ENCODE measurements around the gene LEPR.

The LEPR gene

DNA sequence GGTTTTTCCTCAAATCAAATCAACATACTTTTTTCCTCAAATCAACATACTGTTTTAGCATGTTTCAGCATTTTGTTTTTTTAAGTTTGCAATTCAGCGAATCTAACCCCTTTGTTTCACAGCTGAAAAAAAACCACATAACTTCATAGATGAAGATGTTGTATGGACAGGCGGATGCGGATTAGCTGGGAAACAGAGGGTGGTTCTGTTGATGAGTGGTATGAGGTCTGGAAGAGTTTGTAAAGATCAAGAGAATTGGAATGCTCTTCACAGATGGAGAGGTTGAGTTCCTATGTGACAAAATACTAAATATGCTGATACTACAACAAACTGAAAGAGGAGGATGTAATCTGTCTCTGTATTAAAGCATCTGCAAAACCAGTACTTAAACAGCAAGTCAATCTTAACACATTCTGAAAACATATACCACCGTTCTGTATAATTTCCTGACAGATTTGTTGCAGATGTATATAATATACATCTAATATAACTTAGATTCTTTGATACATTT lies 10.6 kb upstream of the LEPR start:
- no peak for DNase-seq

DNA sequence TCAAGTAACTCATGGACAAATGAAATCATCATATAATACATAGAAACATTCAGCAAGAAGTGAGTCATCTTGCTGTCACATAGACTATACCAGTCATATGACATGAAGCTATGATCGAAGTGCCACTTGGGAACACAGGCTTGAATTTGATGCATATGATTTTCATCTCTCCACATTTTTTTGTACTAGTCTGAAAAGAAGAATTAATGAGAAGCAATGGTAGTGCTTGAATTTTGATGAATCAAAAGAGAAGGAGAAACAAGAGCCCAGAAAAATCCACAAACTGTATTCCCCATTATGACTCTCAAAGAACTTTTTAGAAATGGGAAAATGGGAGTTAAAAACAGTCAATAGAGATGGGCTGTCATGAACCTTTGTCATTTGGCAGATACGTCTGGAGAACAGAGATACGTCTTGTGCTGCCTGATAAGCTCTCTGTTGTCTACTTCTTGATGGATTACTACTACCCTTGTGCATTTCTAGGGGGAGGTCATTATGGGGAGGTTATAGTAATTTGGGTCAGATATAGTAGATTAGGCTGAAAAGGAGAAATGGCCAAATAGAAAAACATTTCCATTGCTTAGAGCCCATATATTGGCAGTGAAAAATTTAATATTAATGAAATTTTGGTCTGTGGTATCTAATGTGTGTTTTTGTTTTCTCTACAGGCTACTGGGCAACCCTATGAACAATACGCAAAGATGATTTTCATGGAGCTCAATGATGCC lies 8.0 kb upstream of the LEPR start:
- no peak for DNase-seq

DNA sequence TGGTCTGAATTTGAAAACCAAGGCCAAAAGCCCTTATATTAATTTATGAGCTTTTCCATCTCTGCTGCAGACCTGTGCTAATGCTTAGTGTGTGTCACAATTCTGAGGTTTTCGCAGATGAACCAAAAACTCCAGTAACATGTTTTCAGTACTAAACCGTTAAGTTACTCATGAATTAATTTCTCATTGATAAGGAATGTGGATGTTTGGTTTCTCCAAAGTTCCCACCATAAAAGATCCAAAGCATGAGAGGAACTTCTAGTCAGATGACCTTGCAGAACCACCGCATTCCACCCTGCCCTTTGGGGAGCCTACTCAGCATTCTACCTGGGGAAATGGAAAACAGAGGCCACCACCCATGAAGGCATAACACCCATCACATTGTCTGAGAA lies 7.5 kb upstream of the LEPR start:
- no peak for DNase-seq

DNA sequence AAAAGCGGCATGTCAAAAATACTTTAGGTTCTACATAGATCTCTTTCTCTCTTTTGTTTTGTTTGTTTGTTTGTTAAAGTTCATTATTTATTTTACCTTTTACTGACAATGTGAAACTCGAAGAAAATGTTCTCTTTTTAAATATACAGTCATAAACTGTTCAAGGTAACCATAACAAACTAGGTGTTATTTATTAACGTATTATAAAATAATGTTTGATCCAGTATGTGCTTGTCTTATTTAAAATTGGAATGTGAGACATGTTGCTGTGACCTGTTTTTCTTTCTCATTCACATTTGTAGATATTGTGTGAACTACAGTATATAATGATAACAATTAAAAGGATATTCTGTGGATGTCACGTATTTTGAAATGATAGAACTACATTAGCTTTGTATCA lies 5.9 kb upstream of the LEPR start:
- DNase-seq, result no peak

DNA sequence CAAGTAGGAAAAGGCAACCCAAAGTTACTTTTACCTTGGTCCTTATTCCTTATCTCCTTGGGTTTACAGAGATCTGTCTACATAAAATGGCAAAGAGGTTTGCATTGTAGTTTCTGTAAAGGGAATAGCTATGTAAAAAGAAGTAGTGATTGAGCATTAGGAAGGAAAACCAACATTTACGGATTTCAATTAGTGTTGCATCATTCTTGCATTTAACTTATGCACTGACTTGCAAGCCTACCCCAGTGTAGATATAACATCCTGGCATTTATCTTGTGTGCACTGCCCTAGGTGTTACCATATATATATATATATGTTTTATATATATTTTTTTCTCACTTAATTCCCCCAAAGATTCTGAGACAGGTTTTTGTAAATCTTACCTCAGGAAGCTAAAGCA lies 3.7 kb upstream of the LEPR start:
- DNase-seq, result no peak

DNA sequence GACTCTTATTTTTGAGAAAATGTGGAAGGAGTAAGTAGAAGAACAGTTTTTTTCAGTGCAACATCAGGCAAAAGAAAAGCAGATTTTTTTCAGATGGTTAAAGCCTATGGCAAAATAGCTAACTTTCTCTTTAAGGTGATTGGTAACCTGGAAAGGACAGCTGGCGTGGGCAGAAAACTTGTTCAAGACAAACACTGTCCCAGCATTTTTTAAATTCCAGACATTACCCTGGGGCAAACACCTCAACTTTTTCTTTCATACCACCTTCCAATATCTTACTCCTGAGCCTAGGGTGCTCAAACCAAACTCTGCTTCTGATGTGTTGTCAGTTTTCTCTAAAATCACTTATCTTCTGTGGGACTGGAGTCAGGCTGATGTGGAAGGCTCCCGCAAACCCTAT lies 2.7 kb upstream of the LEPR start:
- DNase-seq, result no peak

DNA sequence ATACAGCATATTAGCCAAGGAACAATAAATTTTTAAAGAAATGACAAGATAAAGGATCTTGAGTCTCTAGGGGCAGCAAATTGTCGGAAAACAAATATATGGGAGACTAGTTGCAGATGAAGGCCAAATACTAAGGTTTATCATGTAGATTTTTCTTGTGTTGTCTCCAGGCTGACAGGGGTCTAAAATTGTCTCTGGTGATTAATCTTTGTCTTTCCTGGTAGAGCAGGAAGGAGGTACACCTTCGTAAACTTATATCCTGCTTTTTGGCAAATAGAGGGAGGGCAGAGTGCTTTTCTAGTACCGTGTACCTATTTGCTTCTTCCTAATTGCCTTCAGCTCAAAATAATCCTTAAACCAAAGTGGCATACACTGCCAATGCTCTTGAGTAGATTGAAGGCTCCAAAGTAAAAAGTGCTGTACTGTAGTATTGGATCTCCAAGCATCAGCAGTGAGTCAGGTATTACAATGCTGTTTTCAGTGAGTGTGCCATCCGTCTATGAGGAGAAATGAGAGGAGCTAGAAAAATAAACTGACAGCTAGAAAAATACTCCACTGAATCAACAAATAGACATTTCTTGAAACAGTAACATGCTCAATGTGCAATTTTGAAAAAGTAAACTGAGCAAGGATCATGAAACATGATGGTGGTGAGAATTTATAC lies 1.8 kb upstream of the LEPR start:
- no peak for DNase-seq

DNA sequence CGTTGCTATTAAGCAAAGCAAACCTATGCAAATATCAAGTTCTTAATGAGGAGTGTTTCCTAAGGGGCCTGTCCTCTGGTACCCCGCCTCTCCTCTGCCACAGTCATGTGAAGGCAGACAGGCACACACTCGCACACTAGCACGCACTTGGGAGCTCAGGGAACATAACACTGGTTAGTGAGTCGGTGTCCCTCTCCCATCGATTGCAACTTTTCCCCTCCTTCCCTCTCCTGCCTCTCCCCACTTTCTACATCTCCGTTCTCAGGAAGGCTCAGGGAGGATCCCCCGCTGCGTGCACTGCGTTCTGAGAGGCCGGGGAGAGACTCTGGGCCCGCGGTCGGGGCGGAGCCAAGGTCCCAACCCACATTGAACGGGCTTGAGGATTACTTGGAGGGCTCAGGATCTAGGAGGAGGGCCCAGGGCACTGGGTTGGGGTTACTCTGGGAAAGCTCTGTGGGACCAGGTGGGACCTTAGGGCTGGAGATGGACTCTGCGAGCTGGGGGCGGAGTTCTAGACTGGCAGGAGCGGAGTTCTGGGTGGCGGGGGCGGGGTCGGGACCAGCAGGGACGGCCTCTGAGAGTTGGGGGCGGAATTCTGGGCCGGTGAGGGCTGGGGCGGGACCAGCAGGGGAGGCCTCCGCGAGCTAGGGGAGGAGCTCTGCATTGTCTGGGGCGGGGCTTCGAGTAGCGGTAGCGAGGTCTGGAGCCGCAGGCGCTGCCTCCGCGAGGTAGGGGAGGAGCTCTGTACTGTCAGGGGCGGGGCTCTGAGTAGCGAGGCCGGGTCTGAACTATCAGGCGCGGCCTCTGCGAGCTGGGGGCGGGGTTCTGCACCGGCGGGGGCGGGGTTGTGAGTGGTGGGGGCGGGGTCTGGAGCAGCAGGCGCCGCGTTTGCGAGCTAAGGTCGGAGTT lies 533 bp upstream of the LEPR start:
- peak; percentile 98 for DNase-seq

DNA sequence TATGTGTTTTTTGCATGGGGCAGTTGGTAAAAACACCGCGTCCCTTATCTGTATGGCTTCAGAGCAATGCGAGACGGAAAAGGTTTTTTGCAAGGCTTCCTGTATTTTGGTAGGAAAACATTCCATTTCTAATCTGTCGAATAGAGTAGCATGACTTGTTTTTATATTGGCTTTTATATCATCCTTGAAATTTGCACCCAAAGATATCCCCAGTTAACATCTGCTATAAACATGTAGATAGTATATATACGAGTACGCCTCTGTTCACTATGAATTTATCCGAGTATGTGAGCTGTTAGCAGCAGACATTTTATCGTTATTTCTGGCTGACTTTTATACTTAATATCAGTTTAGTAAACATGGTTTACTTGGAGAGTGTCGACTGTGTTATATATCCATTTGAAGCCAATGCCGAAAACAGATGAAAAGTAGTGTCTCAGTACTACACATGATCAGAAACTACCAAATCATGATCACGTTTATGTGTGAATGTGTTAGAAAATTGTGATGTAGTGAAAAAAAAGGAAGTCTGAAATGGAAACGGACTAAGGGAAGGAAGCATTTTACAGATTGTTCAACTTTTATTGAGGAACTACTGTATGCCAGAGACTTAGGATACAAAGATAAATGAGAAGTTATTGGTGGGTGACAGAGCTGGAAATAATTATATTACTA lies 1.0 kb downstream of the LEPR start:
- peak; percentile 8 for DNase-seq

DNA sequence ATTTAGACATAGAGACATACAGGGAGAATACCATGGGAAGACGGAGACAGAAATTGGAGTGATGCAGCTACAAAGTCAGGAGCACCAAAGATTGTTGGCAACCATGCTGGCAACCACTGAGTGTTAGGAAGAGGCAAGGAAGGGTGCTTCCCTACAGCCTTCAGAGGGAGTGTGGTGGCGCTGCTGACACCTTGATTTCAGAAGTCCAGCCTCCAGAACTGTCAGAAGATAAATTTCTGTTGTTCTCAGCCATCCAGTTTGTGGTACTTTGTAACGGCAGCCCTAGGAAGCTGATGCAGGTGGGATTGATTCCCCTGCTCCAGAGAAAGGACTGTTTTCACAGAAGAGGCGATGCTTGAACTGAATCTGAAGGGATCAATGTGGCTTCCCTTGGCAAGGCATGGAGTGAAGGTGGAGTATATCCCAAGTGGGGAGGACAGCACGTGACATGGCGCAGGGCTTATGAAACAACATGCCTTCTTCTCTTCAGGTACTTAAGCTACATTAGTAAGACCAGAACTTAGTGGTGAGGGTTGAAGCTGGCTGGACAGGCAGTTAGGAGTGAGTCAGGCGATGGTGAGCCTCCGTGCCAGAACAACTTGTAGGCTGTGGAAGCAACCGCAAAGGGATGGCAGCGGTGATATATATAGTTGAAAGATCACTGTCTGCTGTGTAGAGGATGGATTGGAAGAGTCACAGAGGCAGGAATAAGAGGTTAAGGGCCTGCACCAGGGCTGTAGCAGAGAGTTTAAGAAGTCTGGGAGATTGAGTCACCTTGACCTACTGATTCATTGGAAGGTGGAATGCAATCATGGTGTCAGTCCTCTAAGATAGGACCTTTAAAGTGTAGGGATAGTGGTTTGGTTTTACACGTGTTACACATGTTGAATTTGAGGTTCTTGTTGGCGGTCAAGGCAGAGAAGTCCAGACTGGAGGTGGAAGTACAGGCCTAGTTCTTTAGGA lies 2.1 kb downstream of the LEPR start:
- DNase-seq, result no peak

DNA sequence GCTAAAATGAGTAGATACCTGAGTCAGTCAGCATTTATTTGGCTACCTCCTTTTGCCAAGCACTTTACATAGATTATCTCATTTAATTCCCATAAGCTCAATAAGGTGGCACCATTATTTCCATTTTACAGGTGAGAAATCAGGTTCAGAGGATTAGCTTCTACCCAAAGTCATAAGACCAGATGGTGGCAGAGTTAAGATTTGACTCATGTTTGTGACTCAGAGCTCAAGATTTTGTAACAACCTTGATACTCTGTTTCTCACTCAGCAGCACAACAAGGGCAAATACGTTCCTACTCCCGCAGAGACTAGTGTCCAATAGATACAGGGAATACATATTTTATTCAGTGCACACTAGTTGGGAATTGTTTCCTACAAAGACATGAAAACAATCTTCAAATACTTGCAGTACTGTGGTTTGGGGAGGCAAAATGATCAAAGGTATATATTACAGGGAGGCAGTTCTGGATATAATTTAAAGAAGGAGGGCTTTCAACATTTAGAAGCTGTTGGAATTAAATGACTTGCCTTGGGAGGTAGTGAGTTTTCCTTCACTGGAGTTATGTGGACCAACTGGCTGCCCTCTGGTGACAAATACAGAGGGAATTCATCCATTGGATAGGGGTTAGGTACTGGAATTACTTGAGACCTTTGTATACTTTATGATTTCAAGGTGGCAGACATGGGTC lies 3.6 kb downstream of the LEPR start:
- DNase-seq, result peak; percentile 15

DNA sequence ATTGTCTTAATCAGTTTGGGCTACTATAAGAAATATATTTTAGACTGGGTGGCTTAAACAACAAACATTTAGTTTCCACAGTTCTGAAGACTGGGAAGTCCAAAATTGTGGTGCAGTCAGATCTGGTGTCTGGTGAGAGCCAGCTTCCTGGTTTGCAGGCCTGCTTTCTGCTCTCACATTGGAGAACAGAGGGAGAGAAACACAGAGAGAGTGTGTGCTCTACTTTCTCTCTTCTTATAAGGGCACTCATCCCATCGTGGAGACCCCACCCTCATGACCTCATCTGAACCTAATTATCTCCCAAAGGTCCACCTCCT lies 4.1 kb downstream of the LEPR start:
- no peak for DNase-seq

DNA sequence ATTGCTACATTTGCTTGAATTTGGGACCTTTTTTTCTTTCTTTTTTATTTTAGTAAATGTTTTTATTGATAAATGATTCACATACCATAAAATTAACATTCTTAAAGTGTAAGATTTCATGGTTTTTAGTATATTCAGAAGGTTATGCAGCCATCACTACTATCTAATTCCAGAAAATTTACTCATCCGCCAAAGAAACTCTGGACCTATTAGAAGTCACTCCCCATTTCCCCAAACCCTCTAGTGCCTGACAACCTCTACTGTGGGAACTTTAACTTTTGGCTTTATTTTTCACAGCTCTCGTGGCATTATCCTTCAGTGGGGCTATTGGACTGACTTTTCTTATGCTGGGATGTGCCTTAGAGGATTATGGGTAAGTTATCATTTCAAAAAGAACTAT lies 4.5 kb downstream of the LEPR start:
- no peak for DNase-seq

DNA sequence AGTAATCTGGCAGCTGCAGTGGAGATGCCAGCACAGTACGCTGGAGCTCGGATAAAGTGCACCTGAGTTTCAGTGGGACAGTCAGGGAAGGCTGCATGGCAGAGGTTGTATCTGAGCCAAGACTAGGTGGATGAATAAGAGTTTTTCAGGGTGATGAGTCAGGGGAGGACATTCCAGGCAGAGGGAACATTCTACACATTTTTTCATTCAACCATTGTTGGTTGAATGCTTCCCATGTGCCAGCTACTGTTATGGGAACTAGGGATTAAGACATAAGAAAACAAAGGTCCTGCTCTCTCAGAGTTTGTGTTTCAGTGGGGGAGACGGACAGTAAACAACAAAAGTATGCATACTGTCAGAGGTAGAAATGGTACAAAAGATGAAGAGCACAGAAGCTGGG lies 5.2 kb downstream of the LEPR start:
- DNase-seq, result no peak

DNA sequence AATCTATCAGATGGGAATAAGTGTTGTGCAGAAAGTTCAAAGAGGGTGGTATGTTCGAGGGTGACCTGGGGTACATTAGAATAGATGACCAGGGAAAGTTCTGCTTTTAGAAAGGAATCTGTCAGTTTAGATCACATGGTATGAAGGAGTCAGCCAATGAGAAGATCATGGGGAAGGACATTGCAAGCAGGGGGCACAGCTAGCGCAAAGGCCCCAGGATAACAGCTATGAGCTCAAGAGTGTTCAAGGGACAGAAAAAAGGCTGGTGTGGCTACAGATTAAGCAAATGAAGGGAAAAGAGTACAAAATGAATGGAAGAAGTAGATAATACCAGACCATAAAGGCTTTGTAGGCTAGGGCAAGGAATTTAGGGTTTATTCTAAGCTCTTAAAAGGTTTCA lies 8.6 kb downstream of the LEPR start:
- DNase-seq, result no peak

DNA sequence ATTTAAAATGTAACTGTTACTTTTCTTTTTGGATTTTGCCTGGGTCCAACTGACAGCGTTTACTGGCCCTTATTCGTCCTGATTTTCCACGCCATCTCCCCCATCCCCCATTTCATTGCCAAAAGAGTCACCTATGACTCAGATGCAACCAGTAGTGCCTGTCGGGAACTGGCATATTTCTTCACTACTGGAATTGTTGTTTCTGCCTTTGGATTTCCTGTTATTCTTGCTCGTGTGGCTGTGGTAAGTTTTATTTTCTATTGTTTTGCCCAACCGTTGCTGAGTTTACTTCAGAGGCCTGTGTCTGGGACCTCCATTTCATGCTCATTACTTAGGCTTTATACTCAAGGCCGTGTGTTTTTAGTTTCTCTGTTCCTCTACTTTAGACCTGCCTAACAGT lies 9.3 kb downstream of the LEPR start:
- DNase-seq, result no peak

DNA sequence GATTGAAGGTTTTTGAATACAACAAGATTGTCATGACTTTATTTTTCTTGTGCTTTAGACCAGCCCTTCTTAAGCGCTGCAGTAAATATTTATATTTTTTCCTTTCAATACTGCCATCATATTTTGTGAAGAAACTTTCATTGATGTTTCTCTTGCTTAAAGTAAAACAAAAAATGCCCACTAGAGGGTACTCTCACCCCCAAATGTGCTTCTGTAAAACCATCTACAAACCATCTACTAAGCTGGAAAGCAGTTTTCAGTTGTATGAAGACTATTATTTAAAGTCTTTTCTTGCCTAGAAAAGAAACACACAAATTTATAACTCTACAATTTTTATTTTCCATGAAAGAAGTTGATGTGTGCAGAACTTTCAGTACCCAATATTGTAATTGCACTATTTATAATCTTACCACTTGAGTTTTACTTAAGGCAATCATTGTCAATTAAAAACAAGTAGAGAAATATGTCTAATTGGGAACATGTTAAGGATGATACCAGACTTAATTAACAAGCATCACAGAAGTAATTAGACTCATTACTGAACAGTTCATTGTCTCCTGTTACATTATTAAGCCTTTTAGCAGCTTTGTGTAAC lies 10.7 kb downstream of the LEPR start:
- DNase-seq, result peak; percentile 39

DNA sequence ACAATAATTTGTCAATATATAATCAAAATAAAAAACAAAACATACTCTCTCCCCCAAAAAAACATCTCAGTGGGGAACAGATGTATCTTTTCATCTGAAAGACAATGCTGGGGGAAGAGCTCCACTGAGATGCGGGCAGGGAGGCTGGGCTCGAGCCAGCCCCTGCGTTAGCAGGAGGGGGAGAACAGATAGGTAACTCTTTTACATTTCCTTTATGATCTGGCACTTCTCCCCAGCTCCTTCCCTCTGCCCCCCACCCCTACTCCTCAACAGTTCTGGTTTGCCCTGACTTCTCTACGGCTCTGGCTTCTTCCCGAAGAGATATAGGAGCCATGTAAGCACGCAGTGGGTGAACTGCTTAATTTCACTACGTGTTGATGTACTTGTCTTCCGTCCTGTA lies 12.4 kb downstream of the LEPR start:
- DNase-seq, result no peak

DNA sequence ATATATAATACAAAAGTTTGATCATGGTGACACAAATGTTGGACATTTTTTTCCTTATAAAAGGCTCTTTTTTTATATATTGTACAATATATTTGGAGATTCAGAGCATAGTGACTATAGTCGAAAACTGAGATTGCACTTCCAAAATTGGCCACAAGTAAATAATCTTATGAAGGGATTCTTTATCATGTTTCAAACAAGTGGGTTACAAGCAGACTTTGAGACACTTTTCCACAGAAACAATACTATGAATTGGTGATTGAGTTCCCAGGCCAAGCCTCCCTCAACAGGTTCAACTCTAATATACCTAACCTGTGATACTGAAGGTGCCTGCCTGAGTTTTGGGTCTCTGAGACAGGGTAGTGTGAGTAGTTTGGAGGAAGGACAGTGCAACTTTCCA lies 13.8 kb downstream of the LEPR start:
- no peak for DNase-seq

DNA sequence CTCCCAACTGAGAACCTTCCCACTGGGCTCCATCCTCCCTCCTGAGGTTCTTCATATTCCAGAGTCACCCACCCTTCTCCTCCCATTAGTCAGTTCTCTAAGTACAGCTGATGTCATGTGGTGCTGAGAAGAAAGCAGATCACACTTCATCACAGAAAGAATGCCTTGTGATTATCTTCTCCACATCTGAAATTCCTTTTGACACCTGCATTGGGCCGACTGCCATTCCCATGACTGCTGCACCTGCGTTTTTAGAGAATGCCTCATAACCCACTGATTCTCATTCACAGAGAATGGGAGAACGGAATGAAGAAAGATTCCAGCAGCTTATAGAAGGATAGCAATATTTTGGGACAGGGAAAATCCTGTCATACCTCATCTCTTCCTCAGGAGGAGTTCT lies 14.3 kb downstream of the LEPR start:
- no peak for DNase-seq

DNA sequence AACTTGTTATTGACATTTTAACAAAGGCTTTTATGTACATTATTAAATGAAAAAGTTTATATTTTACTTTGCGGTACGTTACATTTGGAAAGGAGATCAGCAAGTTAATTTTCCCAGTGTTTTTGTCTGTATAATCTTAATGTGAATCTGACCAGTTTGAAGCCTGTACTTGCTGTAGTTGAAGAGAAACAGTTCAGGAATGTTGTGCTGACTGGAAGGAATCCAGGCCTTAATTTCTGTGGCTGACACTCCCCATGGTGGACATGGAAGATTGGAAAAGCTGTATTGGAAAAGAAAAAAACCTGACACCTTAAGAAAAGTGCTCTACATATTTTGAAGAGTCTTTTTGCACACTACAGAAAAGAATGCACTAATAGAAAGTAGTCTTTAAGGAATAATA lies 15.5 kb downstream of the LEPR start:
- DNase-seq, result no peak

Data from CD4-positive, alpha-beta T cell treated with Interleukin-4 for 4 hours (primary cell).